HG03196 (cell line): Measurements from ENCODE around the gene MRPS27.

Experiments
- ATAC-seq: cut with Tn5 transposase; IDR thresholded peaks from one replicate; pipeline ENCODE4 v1.9.1; 2021; ENCODE audit not compliant: unreplicated experiment

MRPS27 gene

GRCh38 chr5:72319976-72320752 is at the start of gene MRPS27, which contains the start of gene PTCD2:
TSS of gene MRPS27 (minus strand) at chr5:72320240. CDS start at chr5:72320221, 19 bp downstream.
TSS of gene PTCD2 (plus strand) at chr5:72320373. CDS start at chr5:72320383, 10 bp downstream.
- ATAC-seq: peak; percentile 99

- ATAC-seq: no peak
Measured at GRCh38 chr5:72369711-72370110, 49.7 kb upstream of the MRPS27 start.

GRCh38 chr5:72369301-72369700 is 49.3 kb upstream of the MRPS27 start:
- ATAC-seq: no peak

GRCh38 chr5:72368271-72368670 is 48.2 kb upstream of the MRPS27 start:
- no peak for ATAC-seq

GRCh38 chr5:72366324-72366976 is 46.4 kb upstream of the MRPS27 start:
- peak; percentile 63 for ATAC-seq

- no peak for ATAC-seq
Measured at GRCh38 chr5:72364951-72365350, 44.9 kb upstream of the MRPS27 start.

- no peak for ATAC-seq
Measured at GRCh38 chr5:72364171-72364570, 44.1 kb upstream of the MRPS27 start.

- no peak for ATAC-seq
Measured at GRCh38 chr5:72363166-72363802, 43.2 kb upstream of the MRPS27 start.

- no peak for ATAC-seq
Measured at GRCh38 chr5:72359886-72360285, 39.8 kb upstream of the MRPS27 start.

GRCh38 chr5:72358925-72359324 is 38.9 kb upstream of the MRPS27 start:
- ATAC-seq: no peak

GRCh38 chr5:72356361-72356760 is 36.3 kb upstream of the MRPS27 start:
- no peak for ATAC-seq

GRCh38 chr5:72355706-72356299 is 35.8 kb upstream of the MRPS27 start:
- no peak for ATAC-seq

- no peak for ATAC-seq
Measured at GRCh38 chr5:72353046-72353445, 33.0 kb upstream of the MRPS27 start.

GRCh38 chr5:72352616-72353015 is 32.6 kb upstream of the MRPS27 start:
- ATAC-seq: no peak

- ATAC-seq: no peak
Measured at GRCh38 chr5:72351376-72351775, 31.3 kb upstream of the MRPS27 start.

- no peak for ATAC-seq
Measured at GRCh38 chr5:72347801-72348308, 27.8 kb upstream of the MRPS27 start.

- ATAC-seq: no peak
Measured at GRCh38 chr5:72346398-72346797, 26.4 kb upstream of the MRPS27 start.

GRCh38 chr5:72338689-72339209 is 18.7 kb upstream of the MRPS27 start:
- no peak for ATAC-seq

GRCh38 chr5:72337159-72337558 is 17.1 kb upstream of the MRPS27 start:
- ATAC-seq: no peak

- ATAC-seq: no peak
Measured at GRCh38 chr5:72330712-72331111, 10.7 kb upstream of the MRPS27 start.

GRCh38 chr5:72328172-72328571 is 8.1 kb upstream of the MRPS27 start:
- ATAC-seq: no peak
